Prostate gland (tissue), 2 donors: ENCODE results near the gene NAA38. TPM values are rescaled to one million over a fixed set of nuclear protein-coding genes. Genes with fewer than 3 reads are reported as not detected.

ENCODE experiments used
- DNase-seq: peaks from one replicate; pipeline ENCODE4 v3.0.0-alpha.2; 2019; ENCODE audit warnings: low spot score
- H3K27ac ChIP-seq, 2 donors: fragments of 200-600 bp; sonication (generic); 2 replicates each; pipeline ENCODE4 v1.5.1; 2017 to 2019
- H3K27me3 ChIP-seq: fragments of 200-600 bp; sonication (generic); replicated peaks from 2 replicates; pipeline ENCODE4 v1.5.1; 2019; ENCODE audit not compliant: insufficient read depth
- H3K36me3 ChIP-seq, 2 donors: fragments of 200-600 bp; sonication (generic); 1 replicate in 1 of 2; 2 replicates in 1 of 2; pipeline versions ENCODE4 v1.5.1 to v1.8.1; 2017 to 2019
- H3K4me1 ChIP-seq: fragments of 200-600 bp; sonication (generic); replicated peaks from 2 replicates; pipeline ENCODE4 v1.5.1; 2019
- H3K4me3 ChIP-seq, 2 donors: fragments of 200-600 bp; sonication (generic); 2 replicates each; pipeline ENCODE4 v1.5.1; 2017 to 2019
- H3K9me3 ChIP-seq: fragments of 200-600 bp; sonication (generic); 2 replicates; pipeline ENCODE4 v1.5.1; 2017
- CTCF ChIP-seq, 4 experiments: fragments of 200-600 bp in 2 of 4; fragments of 450-650 bp in 2 of 4; sonication (generic) in 2 of 4; IDR thresholded peaks; 1 replicate in 3 of 4; 2 replicates in 1 of 4; pipeline ENCODE4 v1.5.1; 2016 to 2019; ENCODE audit warnings: antibody characterized with exemption in 4 of 4, mild to moderate bottlenecking in 2 of 4, moderate library complexity in 2 of 4
- POLR2A ChIP-seq: fragments of 450-650 bp; IDR thresholded peaks from one replicate; pipeline ENCODE4 v1.6.1; 2016; ENCODE audit warnings: antibody characterized with exemption, mild to moderate bottlenecking
- POLR2AphosphoS5 ChIP-seq: sonication (generic); formaldehyde crosslinking; IDR thresholded peaks from one replicate; pipeline ENCODE4 v1.6.1; 2017; ENCODE audit warnings: antibody characterized with exemption
- WGBS: methylation state at CpG from one replicate; pipeline ENCODE4 v1.1.5; 2018; 5-methylcytosine and 5-hydroxymethylcytosine counted together
- intact Hi-C: fragments of 100-400 bp; cut with DNase I; formaldehyde crosslinking; loops from one replicate; pipeline ENCODE4 v1.14.2; 2022
- total RNA-seq, 2 donors: library from RNA; depleted of rRNA; stranded (reverse); fragments of >200 nt; gene quantifications; one replicate each; pipeline ENCODE4 v1.1.0, GENCODE V29; 2016

NAA38 gene
- total RNA-seq, 2 donors from 2014 or later: 74.6 to 163 TPM

GRCh38 chr17:7833011-7833794 lies 24.2 kb downstream of the NAA38 start:
- Histone ChIP-seq H3K27me3 (no peaks in the 10 kb centered on the region), H3K4me1 (peaks cover 9% of the 10 kb centered on the region), H3K27ac (peak overlapping the region; percentile 95 to 98), H3K36me3 (no peaks in the 10 kb centered on the region), H3K4me3 (peak overlapping the region in 1 of 2 donors; percentile 83), H3K9me3 (no peaks in the 10 kb centered on the region)
- no peak for DNase-seq
- no peak for TF ChIP-seq CTCF (IDR thresholded peaks at IDR 0.05)
- intact Hi-C loops: loop anchor here (10.0 kb wide), 1 partner anchor 598 kb away; the partner anchor contains the start of genes DVL2 and PHF23
- 41% methylated on average over 19 of the region's 19 CpGs for WGBS

- H3K36me3 ChIP-seq: no peaks in the 10 kb centered on the region
- no peaks in the 10 kb centered on the region for H3K9me3 ChIP-seq
- intact Hi-C loops: loop anchor here (10.0 kb wide), 1 partner anchor 598 kb away; the partner anchor contains the start of genes DVL2 and PHF23
- no peak for DNase-seq
- no peaks in the 10 kb centered on the region for H3K27me3 ChIP-seq
- H3K4me1 ChIP-seq: peaks cover 6% of the 10 kb centered on the region
- H3K4me3 ChIP-seq: no peak overlapping the region
- WGBS: 92% methylated on average over 10 of the region's 10 CpGs
- no peak for TF ChIP-seq POLR2A
- no peak for TF ChIP-seq CTCF (IDR thresholded peaks at IDR 0.05)
- no peak for TF ChIP-seq POLR2AphosphoS5
- H3K27ac ChIP-seq: no peak overlapping the region
Measured at GRCh38 chr17:7832431-7832830, 24.9 kb downstream of the NAA38 start.

GRCh38 chr17:7831233-7831632 lies 26.1 kb downstream of the NAA38 start:
- H3K27ac ChIP-seq: no peak overlapping the region
- no peaks in the 10 kb centered on the region for H3K4me1 ChIP-seq
- H3K27me3 ChIP-seq: no peaks in the 10 kb centered on the region
- no peaks in the 10 kb centered on the region for H3K36me3 ChIP-seq
- intact Hi-C loops: loop anchor here (10.0 kb wide), 1 partner anchor 596 kb away; the partner anchor contains the start of genes DVL2 and PHF23
- TF ChIP-seq CTCF (IDR thresholded peaks at IDR 0.05) (no peak), POLR2AphosphoS5 (no peak)
- 85% methylated on average over 7 of the region's 7 CpGs for WGBS
- no peak overlapping the region for H3K4me3 ChIP-seq
- no peaks in the 10 kb centered on the region for H3K9me3 ChIP-seq
- no peak for DNase-seq

- Histone ChIP-seq H3K4me3 (no peak overlapping the region), H3K4me1 (no peaks in the 10 kb centered on the region), H3K27me3 (no peaks in the 10 kb centered on the region), H3K9me3 (no peaks in the 10 kb centered on the region), H3K27ac (no peak overlapping the region), H3K36me3 (no peaks in the 10 kb centered on the region)
- TF ChIP-seq CTCF (IDR thresholded peaks at IDR 0.05) (no peak), POLR2A (no peak), POLR2AphosphoS5 (no peak)
- DNase-seq: no peak
- 91% methylated on average over 8 of the region's 8 CpGs for WGBS
- intact Hi-C loops: loop anchor here (10.0 kb wide), 1 partner anchor 596 kb away; the partner anchor contains the start of genes DVL2 and PHF23
Measured at GRCh38 chr17:7830616-7831015, 26.7 kb downstream of the NAA38 start.
